ENCODE results near the gene ASPSCR1. TPM values are rescaled to one million over a fixed set of nuclear protein-coding genes. Genes with fewer than 3 reads are reported as not detected.

The ASPSCR1 gene
- total and polyA plus RNA-seq, 10 donors = 20.2 to 58.8 (median 33.5) TPM

DNA sequence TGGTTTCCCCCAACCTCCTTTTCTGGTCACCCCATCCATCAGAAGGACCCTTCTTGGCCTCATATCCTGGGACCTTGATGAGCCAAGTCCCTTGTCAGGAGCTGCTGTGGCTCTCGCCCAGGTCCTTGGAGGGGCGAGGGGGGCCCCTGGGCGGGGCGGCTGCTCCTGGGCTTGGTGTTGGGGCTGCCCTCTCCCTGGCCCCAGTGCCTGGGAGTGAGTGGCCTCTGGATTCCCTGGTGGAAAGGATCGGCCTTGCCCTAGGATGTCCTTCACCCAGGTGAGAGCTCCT lies 10.2 kb upstream of the ASPSCR1 start:
- Histone ChIP-seq H3K27me3 (replicated peaks in 1 of 7) (peaks cover 0 to 64% (median 24%) of the 10 kb centered on the region in 7 donors), H3K9me3 (no peaks in the 10 kb centered on the region), H3K4me3 (peak overlapping the region in 4 of 8 donors; percentile 21 to 60 (median 32)), H3K4me1 (peaks cover 18 to 44% (median 25%) of the 10 kb centered on the region in 6 donors), H3K27ac (peak overlapping the region in 5 of 8 donors; percentile 2 to 64 (median 56)), H3K36me3 (no peaks in the 10 kb centered on the region)
- intact Hi-C loops (cut with DNase I; ENCODE audit: low total_unique reads) = no loop called here
- DNase-seq = no peak
- WGBS, 5 donors = 19 to 32% (median 25%) methylated on average over 4 to 5 of the region's 5 CpGs
- TF ChIP-seq POLR2A (IDR thresholded peaks at IDR 0.05) (no peak), CTCF (IDR thresholded peaks at IDR 0.05 in 8 of 11, conservative IDR thresholded peaks at IDR 0.05 in 3 of 11) (no peak), POLR2AphosphoS5 (IDR thresholded peaks at IDR 0.05) (no peak)

DNA sequence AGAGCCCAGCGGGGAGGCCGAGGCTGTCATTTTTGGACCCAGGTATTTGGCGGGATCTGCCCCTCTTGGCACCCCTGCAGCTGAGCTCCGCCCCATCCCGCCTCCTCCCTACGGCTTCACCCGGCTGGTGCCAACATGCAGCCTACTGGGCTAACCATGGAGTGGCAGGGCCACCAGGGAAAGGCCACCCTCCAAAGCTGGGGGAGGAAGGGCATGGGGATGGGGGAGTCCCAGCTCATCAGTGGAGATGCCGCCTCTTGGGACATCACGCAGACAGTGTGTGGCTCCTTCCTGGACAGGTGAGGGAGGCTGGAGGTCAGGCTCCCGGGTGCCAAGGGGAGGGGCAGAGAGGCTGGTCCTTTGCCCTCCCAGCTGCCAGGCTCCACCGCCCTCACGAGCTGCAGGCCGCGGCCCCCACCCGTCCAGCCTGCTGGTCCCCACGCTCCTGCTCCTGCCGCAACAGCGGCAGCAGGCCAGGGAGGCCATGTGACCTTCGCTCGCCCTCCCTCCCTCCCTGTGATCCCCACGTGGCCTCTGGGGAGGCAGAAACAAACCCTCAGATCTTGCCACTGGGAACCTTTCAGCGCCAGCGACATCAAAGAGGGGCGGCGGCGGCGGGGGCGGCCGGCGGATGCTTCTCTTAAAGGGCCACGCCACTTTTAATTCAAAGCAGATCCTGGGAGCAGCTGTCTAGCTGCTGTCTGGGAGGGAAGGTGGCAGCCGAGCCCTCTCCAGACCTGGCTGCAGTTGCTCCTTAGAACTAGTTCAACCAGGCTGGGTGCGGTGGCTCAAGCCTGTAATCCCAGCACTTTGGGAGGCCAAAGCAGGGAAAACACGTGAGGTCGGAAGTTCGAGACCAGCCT lies 9.7 kb upstream of the ASPSCR1 start:
- Histone ChIP-seq H3K4me3 (peak overlapping the region in 6 of 8 donors; percentile 9 to 60 (median 28)), H3K36me3 (no peaks in the 10 kb centered on the region), H3K27ac (peak overlapping the region in 5 of 8 donors; percentile 47 to 64 (median 56)), H3K27me3 (replicated peaks in 1 of 7) (peaks cover 0 to 58% (median 18%) of the 10 kb centered on the region in 7 donors), H3K4me1 (peaks cover 18 to 39% (median 24%) of the 10 kb centered on the region in 6 donors), H3K9me3 (no peaks in the 10 kb centered on the region)
- intact Hi-C loops (cut with DNase I; ENCODE audit: low total_unique reads) = no loop called here
- peak; percentile 42 to 75 (median 71) for TF ChIP-seq POLR2AphosphoS5 (IDR thresholded peaks at IDR 0.05)
- no peak for TF ChIP-seq CTCF (IDR thresholded peaks at IDR 0.05 in 8 of 11, conservative IDR thresholded peaks at IDR 0.05 in 3 of 11)
- 12 to 18% (median 13%) methylated on average over 29 to 36 of the region's 36 CpGs for WGBS, 5 donors
- DNase-seq = peak; percentile 93

DNA sequence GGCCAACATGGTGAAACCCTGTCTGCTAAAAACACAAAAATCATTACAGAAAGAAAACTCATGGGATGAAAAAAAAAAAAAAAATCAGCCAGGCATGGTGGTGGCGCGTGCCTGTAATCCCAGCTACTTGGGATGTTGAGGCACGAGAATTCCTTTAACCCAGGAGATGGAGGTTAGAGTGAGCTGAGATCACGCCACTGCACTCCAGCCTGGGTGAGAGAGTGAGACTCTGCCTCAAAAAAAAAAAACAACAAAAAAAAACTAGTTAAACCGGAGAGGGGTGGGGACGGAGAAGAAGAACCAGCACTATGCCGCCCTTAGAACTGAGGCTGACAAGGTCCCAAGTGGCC lies 9.1 kb upstream of the ASPSCR1 start:
- DNase-seq = no peak
- TF ChIP-seq POLR2AphosphoS5 (IDR thresholded peaks at IDR 0.05) (no peak), POLR2A (IDR thresholded peaks at IDR 0.05) (no peak), CTCF (IDR thresholded peaks at IDR 0.05 in 8 of 11, conservative IDR thresholded peaks at IDR 0.05 in 3 of 11) (no peak)
- peaks cover 18 to 39% (median 24%) of the 10 kb centered on the region in 6 donors for H3K4me1 ChIP-seq
- H3K27me3 ChIP-seq (replicated peaks in 1 of 7) = peaks cover 0 to 52% (median 13%) of the 10 kb centered on the region in 7 donors
- no peaks in the 10 kb centered on the region for H3K36me3 ChIP-seq
- intact Hi-C loops (cut with DNase I; ENCODE audit: low total_unique reads) = no loop called here
- peaks cover 0 to 4% (median 0%) of the 10 kb centered on the region in 8 donors for H3K9me3 ChIP-seq
- H3K4me3 ChIP-seq = peak overlapping the region in 3 of 8 donors; percentile 21 to 60 (median 34)
- peak overlapping the region in 3 of 8 donors; percentile 51 to 64 (median 56) for H3K27ac ChIP-seq
- WGBS, 5 donors = 79 to 90% (median 84%) methylated on average over 7 of the region's 7 CpGs

All from spleen (tissue), 11 donors.